SK-N-SH treated with all-trans-retinoic acid at 6 μM for 48 hours (cell line): ENCODE data around the gene LYZL6.

Experiments used
- ATAC-seq: fragments of 200-7000 bp; cut with Tn5 transposase; 3 replicates; pipeline ENCODE4 v1.9.1; 2020; ENCODE audit warnings: mild to moderate bottlenecking, moderate library complexity
- ARNTL ChIP-seq: fragments of 450-650 bp; formaldehyde crosslinking; IDR thresholded peaks from 2 replicates; pipeline ENCODE4 v1.5.0; 2020; ENCODE audit warnings: low read depth, mild to moderate bottlenecking, moderate library complexity, borderline replicate concordance
- BACH2 ChIP-seq: fragments of 250-450 bp; sonication (Bioruptor Pico); IDR thresholded peaks from 2 replicates; pipeline ENCODE4 v1.9.0; 2021; ENCODE audit warnings: mild to moderate bottlenecking, borderline replicate concordance
- CSDC2 ChIP-seq: fragments of 250-450 bp; sonication (Bioruptor Pico); IDR thresholded peaks from 2 replicates; pipeline ENCODE4 v1.5.0; 2020; ENCODE audit warnings: mild to moderate bottlenecking, moderate library complexity
- CSRNP3 ChIP-seq: fragments of 250-450 bp; sonication (Bioruptor Pico); IDR thresholded peaks from 2 replicates; pipeline ENCODE4 v1.5.1; 2021; ENCODE audit warnings: mild to moderate bottlenecking, moderate library complexity
- ESRRG ChIP-seq: fragments of 250-450 bp; sonication (Bioruptor Pico); IDR thresholded peaks from 2 replicates; pipeline ENCODE4 v1.6.1; 2021; ENCODE audit warnings: mild to moderate bottlenecking
- GLIS3 ChIP-seq: fragments of 250-450 bp; sonication (Bioruptor Pico); IDR thresholded peaks from 2 replicates; pipeline ENCODE4 v1.5.0; 2020; ENCODE audit warnings: mild to moderate bottlenecking, moderate library complexity
- ISL1 ChIP-seq: fragments of 250-450 bp; sonication (Bioruptor Pico); IDR thresholded peaks from 2 replicates; pipeline ENCODE4 v2.1.2; 2022; ENCODE audit warnings: mild to moderate bottlenecking, moderate library complexity
- OSR1 ChIP-seq: fragments of 250-450 bp; sonication (Bioruptor Pico); IDR thresholded peaks from 2 replicates; pipeline ENCODE4 v1.8.0; 2022; ENCODE audit warnings: moderate library complexity, mild to moderate bottlenecking, inconsistent platforms
- PATZ1 ChIP-seq: fragments of 250-450 bp; sonication (Bioruptor Pico); IDR thresholded peaks from 2 replicates; pipeline ENCODE4 v1.8.0; 2020; ENCODE audit warnings: mild to moderate bottlenecking, moderate library complexity, borderline replicate concordance
- PPARA ChIP-seq: fragments of 250-450 bp; sonication (Bioruptor Pico); IDR thresholded peaks from 2 replicates; pipeline ENCODE4 v1.5.0; 2020; ENCODE audit warnings: mild to moderate bottlenecking, borderline replicate concordance
- RARB ChIP-seq: fragments of 250-450 bp; sonication (Bioruptor Pico); IDR thresholded peaks from 2 replicates; pipeline ENCODE4 v1.8.0; 2021; ENCODE audit warnings: mild to moderate bottlenecking, moderate library complexity
- SNAI2 ChIP-seq: fragments of 250-450 bp; sonication (Bioruptor Pico); IDR thresholded peaks from 2 replicates; pipeline ENCODE4 v1.5.0; 2020; ENCODE audit warnings: mild to moderate bottlenecking, moderate library complexity
- TCF4 ChIP-seq: fragments of 250-450 bp; sonication (Bioruptor Pico); IDR thresholded peaks from 2 replicates; pipeline ENCODE4 v1.8.0; 2021; ENCODE audit warnings: mild to moderate bottlenecking, moderate library complexity, borderline replicate concordance
- ZC3H10 ChIP-seq: fragments of 250-450 bp; sonication (Bioruptor Pico); IDR thresholded peaks from 2 replicates; pipeline ENCODE4 v1.5.1; 2021; ENCODE audit warnings: mild to moderate bottlenecking, moderate library complexity
- ZNF565 ChIP-seq: fragments of 450-650 bp; formaldehyde crosslinking; conservative IDR thresholded peaks from 2 replicates; pipeline ENCODE4 v1.5.0; 2020; ENCODE audit warnings: low read depth, mild to moderate bottlenecking, moderate library complexity
- ZNF8 ChIP-seq: fragments of 450-650 bp; formaldehyde crosslinking; IDR thresholded peaks from 2 replicates; pipeline ENCODE4 v1.5.0; 2020; ENCODE audit warnings: mild to moderate bottlenecking, moderate library complexity
- TF ChIP-seq, protein P1 (sequence below): fragments of 250-450 bp; sonication (Bioruptor Pico); IDR thresholded peaks from 2 replicates; pipeline ENCODE4 v1.8.0; 2021; ENCODE audit warnings: low read depth, mild to moderate bottlenecking, moderate library complexity, borderline replicate concordance
- TF ChIP-seq, protein P2 (sequence below): fragments of 250-450 bp; sonication (Bioruptor Pico); IDR thresholded peaks from 2 replicates; pipeline ENCODE4 v1.5.1; 2020; ENCODE audit warnings: low read depth, mild to moderate bottlenecking, moderate library complexity

Gene LYZL6

GRCh38 chr17:35984140-35984539 is 40.6 kb upstream of the LYZL6 start:
- TF ChIP-seq PATZ1 = no peak
- TF ChIP-seq PPARA (CRISPR knock-in tag) = no peak
- TF ChIP-seq ZC3H10 (CRISPR knock-in tag) = no peak
- TF ChIP-seq SNAI2 (CRISPR knock-in tag) = no peak
- TF ChIP-seq BACH2 (CRISPR knock-in tag) = no peak
- TF ChIP-seq ZNF565 (CRISPR knock-in tag) = no peak
- TF ChIP-seq GLIS3 (CRISPR knock-in tag) = no peak
- TF ChIP-seq, protein P1, sequence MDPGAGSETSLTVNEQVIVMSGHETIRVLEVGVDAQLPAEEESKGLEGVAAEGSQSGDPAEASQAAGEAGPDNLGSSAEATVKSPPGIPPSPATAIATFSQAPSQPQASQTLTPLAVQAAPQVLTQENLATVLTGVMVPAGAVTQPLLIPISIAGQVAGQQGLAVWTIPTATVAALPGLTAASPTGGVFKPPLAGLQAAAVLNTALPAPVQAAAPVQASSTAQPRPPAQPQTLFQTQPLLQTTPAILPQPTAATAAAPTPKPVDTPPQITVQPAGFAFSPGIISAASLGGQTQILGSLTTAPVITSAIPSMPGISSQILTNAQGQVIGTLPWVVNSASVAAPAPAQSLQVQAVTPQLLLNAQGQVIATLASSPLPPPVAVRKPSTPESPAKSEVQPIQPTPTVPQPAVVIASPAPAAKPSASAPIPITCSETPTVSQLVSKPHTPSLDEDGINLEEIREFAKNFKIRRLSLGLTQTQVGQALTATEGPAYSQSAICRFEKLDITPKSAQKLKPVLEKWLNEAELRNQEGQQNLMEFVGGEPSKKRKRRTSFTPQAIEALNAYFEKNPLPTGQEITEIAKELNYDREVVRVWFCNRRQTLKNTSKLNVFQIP (CRISPR knock-in tag) = no peak
- TF ChIP-seq, protein P2, sequence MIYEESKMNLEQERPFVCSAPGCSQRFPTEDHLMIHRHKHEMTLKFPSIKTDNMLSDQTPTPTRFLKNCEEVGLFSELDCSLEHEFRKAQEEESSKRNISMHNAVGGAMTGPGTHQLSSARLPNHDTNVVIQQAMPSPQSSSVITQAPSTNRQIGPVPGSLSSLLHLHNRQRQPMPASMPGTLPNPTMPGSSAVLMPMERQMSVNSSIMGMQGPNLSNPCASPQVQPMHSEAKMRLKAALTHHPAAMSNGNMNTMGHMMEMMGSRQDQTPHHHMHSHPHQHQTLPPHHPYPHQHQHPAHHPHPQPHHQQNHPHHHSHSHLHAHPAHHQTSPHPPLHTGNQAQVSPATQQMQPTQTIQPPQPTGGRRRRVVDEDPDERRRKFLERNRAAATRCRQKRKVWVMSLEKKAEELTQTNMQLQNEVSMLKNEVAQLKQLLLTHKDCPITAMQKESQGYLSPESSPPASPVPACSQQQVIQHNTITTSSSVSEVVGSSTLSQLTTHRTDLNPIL (CRISPR knock-in tag) = no peak
- no peak for TF ChIP-seq CSRNP3 (CRISPR knock-in tag)
- no peak for TF ChIP-seq RARB (CRISPR knock-in tag)
- no peak for TF ChIP-seq TCF4 (CRISPR knock-in tag)
- no peak for TF ChIP-seq ESRRG (CRISPR knock-in tag)
- ATAC-seq = no peak

DNA sequence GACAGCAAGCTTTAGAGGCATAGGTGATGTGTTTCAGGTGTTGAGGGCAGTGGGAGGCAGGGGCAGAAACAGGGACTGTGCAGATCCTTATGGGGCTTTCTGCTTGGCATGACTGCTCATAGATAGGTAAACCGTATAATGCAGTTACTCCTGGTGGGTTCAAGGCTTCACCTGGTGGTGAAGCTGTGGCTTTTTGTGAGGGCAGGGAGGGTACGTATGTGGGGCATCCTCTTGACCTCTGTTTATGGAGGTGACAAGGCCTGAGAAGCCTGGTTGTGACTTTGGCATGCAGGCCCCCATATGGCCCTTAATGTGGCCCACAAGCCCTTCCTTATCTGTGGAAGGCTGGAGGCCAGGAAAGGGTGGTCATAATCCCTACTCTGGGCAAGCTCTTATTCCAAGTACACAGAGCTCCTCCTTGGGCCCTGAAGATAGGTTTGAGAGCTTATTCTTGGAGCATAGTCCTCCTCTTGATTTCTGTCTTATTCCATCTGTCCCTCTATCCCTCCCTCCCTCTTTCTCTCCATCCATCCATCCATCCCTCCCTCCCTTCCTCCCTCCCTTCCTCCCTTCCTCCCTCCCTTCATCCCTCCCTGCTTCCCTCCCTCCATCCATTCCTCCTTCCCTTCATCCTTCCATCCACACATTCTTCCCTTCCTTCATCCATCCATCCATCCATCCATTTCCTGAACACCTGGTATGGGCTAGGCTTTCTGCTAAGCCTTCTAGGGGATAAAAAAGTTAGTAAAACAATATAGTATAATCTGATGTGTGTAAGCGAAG is 39.1 kb upstream of the LYZL6 start:
- no peak for TF ChIP-seq ISL1
- TF ChIP-seq GLIS3 (CRISPR knock-in tag) = no peak
- TF ChIP-seq SNAI2 (CRISPR knock-in tag) = no peak
- TF ChIP-seq BACH2 (CRISPR knock-in tag) = no peak
- no peak for TF ChIP-seq OSR1 (CRISPR knock-in tag)
- no peak for TF ChIP-seq ESRRG (CRISPR knock-in tag)
- TF ChIP-seq, protein P2 (CRISPR knock-in tag) = no peak
- no peak for TF ChIP-seq ZNF8 (CRISPR knock-in tag)
- TF ChIP-seq ZNF565 (CRISPR knock-in tag) = no peak
- no peak for TF ChIP-seq CSRNP3 (CRISPR knock-in tag)
- no peak for TF ChIP-seq PATZ1
- ATAC-seq = no peak

DNA sequence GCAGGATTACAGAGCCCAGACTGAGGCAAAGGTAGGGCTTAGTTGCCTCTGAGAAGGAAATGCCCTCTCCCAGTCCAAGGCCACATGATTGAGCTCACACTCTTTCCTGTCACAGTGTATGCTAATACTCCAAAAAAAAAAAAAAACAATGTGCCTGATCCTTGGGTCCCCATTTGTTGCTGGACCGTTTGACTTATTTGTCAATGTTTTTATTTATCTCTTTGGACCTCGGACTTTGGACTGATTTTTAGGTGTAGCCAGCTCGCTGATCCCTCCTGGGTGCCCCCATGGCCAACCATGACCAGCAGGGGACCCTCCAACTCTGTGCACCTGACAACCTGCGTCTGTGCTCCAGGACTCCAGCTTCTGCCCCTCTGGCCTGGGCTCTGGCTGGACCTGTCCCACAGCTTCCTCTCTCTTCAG is 38.4 kb upstream of the LYZL6 start:
- no peak for ATAC-seq

More for the DNA sequence above, 38.4 kb upstream of the LYZL6 start:
- TF ChIP-seq ARNTL (CRISPR knock-in tag) (no peak), CSRNP3 (CRISPR knock-in tag) (no peak), CSDC2 (no peak), TCF4 (CRISPR knock-in tag) (no peak)
